Activated CD8-positive, alpha-beta memory T cell treated with anti-CD3 and anti-CD28 coated beads, Interleukin-2, amount 50 U/mL, for 4 hours (primary cell): Measurements from ENCODE around the gene SPTBN4.
"Not testable (repeated sequence)": the region's sequence is repeated elsewhere in the genome, so short reads cannot be mapped to it uniquely, and the experiment has no call there.

Source experiments
- DNase-seq: peaks from one replicate; pipeline ENCODE4 v3.0.0-alpha.2; 2020

The SPTBN4 gene

GRCh38 chr19:40442328-40443130 lies 24.3 kb upstream of the SPTBN4 start:
- no peak for DNase-seq

DNA sequence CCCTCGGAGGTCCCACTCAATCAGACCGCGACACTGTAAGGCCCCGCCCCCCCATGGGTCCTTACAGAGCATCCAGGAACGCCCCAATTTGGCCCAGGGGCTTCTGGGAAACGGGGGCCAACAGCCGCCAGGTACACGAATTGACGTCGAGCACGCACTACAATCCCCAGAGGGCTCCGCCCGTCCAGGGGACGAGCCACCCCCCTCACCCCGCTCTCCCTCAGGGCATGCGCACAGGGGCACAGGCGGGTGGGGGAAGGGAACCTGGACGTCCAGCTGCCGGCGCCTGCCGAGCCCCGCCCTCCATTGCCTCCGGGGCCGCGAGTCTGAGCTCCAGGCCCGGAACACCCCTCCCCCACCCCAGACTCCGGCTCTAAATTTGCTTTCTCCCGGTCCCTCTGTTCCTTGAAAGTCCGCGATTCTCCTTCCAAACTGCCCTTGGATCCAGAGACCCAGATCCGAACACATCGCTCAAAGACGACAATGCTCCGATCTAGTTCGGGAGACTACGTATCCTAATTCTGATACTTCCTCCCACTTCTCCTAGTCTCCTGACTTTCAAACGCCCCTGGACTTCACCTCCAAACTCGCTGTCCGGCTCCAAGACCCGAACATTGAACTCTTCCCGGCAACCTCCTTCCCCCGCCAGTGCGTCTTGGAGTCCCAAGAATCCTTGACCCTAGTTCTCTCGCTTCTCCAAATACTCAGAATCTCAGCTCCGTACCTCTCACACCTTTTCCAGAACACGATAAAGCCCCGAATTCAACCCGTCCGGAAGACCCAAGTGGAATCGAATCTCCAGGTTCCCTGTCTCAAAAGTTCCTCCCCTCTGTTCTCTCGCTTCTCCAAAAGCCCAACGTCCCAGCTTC lies 23.4 kb upstream of the SPTBN4 start:
- peak; percentile 99 for DNase-seq

DNA sequence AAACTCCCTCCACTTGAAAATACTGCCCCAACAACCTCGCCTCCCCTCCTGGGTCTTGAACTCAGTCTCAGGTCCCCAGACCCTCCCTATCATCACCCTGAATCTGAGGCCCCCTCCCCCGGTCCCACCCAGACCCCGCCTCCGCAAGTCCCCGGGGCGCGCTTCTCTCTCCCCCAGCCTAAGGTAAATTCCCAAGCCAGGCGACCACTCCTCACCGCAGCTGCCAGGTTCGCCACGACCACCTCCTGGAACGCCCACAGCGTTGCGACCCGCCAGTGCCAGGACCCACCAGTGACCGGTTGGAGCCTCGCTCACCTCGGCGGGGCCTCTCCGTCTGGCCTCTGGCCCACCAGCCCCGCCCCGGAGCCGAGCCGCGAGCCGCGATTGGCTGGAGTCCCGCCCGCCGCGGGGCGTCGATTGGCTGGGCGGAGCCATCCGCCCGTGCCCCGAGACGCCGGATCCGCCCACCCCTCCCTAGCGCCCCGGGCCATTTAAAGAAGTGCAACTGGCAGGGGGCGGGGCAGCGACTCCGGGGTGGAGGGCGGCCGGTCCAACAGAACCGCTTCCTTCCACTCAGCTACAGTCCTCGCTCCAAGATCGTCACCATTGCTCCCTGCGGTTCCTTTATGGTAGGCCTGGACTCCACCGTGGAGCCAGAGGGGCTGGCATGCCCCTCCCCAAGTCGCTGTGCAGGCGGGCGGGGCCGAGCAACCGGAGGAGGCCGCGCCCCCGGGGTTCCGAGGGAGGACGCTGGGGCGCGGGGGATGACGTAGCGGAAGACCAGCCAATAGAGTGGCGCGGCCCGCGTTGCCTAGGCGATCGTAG lies 22.6 kb upstream of the SPTBN4 start, which contains the start of gene SERTAD3:
TSS of gene SERTAD3 (minus strand) at position 336 of the 825 bp plus-strand sequence. CDS start 2,255 bp downstream, outside the sequence.
- peak; percentile 96 for DNase-seq

DNA sequence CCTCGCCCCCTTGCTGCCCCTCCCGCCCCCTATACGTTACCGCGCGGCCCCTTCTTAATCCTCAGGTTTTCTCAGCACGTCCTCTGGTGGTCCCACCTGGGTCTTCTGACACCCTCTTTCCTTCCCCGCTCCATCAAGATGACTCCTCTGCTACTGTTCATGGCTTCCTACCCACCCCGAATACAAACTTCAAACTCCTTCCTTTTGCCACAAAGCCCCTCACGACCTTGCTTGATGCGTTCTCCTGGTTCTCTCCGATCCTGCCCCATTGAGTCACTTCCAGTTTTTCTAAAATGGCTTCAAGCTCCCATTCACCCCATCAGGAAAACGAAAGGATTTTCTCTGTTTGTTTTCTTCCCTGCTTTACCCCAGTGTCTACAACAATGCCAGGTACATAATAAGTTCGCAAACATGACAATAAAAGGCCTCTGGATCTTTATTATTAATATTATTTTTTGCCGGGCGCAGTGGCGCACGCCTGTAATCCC lies 21.9 kb upstream of the SPTBN4 start:
- DNase-seq = no peak

GRCh38 chr19:40445780-40446262 lies 21.0 kb upstream of the SPTBN4 start:
- no peak for DNase-seq

DNA sequence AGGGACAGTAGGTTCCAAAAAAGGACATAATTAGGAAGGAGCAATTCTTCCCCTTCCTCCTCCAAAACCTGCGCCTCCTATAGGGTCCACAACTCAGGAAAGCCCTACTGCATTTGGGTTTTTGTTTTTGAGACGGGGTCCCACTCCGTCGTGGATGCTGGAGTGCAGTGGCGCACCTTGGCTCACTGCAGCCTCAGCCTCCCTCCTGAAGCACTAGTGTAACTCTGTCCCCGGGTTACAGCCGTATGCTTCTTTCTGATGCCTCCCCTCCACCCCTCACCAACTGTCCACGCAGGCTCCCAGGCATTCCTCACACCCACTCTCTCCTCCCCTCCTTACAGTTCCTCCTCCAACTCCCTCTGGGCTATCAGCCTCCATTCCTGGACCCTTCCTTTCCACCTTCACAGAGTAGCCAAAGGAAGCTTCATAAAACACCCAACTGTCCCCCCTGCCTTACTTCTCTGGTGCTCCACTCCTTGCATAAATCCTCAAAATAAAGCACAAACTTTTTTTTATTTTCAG lies 20.5 kb upstream of the SPTBN4 start:
- no peak for DNase-seq

DNA sequence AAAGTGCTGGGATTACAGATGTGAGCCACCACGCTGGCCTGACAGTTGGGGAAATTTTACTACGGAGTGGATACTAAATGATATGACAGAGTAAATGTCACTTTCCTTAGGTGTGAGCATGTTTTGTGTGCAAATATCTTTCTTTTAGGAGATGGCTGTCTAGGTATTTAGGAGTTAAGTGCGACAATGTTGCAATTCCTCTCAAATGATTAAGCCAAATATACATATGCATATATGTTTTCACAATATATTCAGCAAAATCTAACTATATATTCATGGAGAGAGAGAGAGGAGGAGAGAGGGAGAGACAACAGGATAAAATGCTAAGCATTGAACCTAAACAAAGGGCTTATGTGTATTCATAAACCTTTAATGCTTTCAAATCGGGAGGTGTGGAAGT lies 17.3 kb upstream of the SPTBN4 start:
- no peak for DNase-seq

- no peak for DNase-seq
These were observed 16.1 kb upstream of the SPTBN4 start for GRCh38 chr19:40450664-40451063.

GRCh38 chr19:40452016-40452415 lies 14.8 kb upstream of the SPTBN4 start:
- DNase-seq = no peak

- DNase-seq = no peak
These were observed 13.6 kb upstream of the SPTBN4 start for GRCh38 chr19:40453151-40453735.

GRCh38 chr19:40453943-40454342 lies 12.9 kb upstream of the SPTBN4 start:
- not testable (repeated sequence) for DNase-seq

GRCh38 chr19:40457048-40457447 lies 9.8 kb upstream of the SPTBN4 start:
- no peak for DNase-seq

DNA sequence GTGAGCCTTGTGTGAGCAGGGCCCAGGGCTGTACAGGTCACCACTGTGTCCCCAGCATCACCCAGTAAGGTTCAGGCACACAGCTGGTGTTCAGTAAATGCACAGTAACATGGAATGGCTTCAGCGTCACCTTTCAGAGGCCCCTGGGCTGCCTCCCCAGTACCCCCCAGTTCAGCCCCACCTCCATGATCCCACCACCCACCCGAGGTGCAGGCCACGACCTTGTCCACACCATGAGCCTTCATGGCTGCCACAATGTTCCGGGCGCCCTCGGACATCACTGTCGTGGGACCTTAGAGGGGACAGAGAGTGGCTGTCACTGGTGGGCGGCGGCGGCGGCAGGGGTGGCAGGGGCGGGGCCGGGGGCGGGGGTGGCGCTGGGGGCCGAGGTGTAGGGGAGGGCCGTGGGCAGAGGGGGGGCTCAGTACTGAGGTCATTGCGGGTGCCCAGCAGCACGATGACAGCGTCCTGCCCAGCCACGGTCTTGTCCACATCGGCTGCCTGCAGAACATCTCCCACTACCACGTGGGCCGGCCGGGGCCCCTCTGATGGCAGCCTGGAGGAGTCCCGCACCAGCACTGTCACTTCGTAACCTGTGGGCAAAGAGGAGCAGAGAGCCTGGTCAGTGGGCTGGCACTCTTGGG lies 8.7 kb upstream of the SPTBN4 start:
- no peak for DNase-seq

GRCh38 chr19:40458597-40458974 lies 8.2 kb upstream of the SPTBN4 start:
- DNase-seq = no peak

DNA sequence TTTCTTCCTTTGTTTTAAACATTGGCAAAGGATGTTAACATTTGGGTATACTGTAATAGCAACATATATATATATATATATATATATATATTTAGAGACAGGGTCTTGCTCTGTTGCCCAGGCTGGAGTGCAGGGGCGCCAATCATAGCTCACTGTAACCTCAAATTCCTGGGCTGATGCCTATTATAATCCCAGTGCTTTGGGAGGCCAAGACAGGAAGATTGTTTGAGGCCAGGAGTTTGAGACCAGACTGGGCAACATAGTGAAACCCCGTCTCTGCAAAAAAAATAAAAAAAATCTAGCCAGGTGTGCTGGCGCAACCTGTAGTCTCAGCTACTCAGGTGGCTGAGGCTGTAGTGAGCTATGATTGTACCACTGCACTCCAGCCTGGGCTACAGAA lies 6.6 kb upstream of the SPTBN4 start:
- no peak for DNase-seq

GRCh38 chr19:40461669-40462221 lies 5.1 kb upstream of the SPTBN4 start:
- no peak for DNase-seq

DNA sequence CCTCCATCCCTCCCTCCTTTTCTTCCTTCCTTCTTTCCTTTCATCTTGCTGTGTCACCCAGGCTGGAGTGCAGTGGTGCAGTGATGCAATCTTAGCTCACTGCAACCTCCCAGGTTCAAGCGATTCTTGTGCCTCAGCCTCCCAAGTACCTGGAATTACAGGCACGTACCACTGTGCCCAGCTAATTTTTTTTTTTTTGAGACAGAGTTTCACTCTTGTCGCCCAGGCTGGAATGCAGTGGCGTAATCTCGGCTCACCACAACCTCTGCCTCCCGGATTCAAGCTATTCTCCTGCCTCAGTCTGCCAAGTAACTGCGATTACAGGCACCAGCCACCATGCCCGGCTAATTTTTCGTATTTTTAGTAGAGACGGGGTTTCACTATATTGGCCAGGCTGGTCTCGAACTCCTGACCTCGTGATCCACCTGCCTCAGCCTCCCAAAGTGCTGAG lies 3.2 kb upstream of the SPTBN4 start:
- DNase-seq = not testable (repeated sequence)

GRCh38 chr19:40464059-40465024 lies 2.5 kb upstream of the SPTBN4 start:
- DNase-seq = peak; percentile 76

DNA sequence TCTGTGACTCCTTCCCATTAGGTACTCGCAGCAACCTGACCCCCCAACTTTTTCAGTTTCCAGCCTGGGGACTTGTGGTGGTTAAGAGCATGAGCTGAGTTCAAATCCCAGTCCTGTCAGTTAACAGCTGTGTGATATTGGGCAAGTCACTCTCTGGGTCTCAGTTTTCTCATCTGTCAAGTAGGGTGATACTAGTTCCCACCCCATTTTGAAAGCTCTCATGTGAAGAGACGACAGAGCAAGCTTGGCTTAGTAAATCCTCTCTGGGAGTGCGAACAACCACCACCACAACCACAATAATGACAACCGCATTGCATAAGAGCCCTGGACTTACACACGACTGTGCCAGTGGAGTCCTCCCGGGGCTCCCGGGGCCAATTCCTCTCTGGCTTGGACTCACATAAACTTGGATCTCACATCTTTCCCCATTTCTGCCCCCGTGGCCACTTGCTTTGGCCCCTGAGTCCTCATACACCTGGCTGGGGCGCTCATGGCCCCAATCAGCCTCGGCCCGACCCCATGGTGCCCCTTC lies 1.7 kb upstream of the SPTBN4 start:
- no peak for DNase-seq
